AG09309 (cell line): ENCODE data around the gene MLH1.
"Not testable (repeated sequence)": the region's sequence is repeated elsewhere in the genome, so short reads cannot be mapped to it uniquely, and the experiment has no call there.

Experiments used
- DNase-seq: peaks from one replicate; pipeline ENCODE4 v3.0.0-alpha.2; 2010; ENCODE audit warnings: low read depth
- H3K4me3 ChIP-seq: 2 replicates; pipeline ENCODE4 v1.5.1; 2011; ENCODE audit warnings: mild to moderate bottlenecking, low read depth, low read length, moderate library complexity; ENCODE audit not compliant: control insufficient read depth
- CTCF ChIP-seq: IDR thresholded peaks from 2 replicates; pipeline ENCODE4 v1.5.1; 2011; ENCODE audit warnings: mild to moderate bottlenecking, low read depth, low read length, inconsistent platforms; ENCODE audit not compliant: insufficient read depth, control insufficient read depth; ENCODE audit errors: missing control alignments

MLH1 gene

GRCh38 chr3:37054370-37054769 is 61.1 kb downstream of the MLH1 start:
- no peak overlapping the region for H3K4me3 ChIP-seq
- DNase-seq, result peak; percentile 42
- no peak for TF ChIP-seq CTCF

GRCh38 chr3:37055077-37055476 is 61.8 kb downstream of the MLH1 start:
- H3K4me3 ChIP-seq, DNase-seq: not testable (repeated sequence)

GRCh38 chr3:37056826-37057225 is 63.5 kb downstream of the MLH1 start:
- DNase-seq, result no peak
- no peak for TF ChIP-seq CTCF

GRCh38 chr3:37058117-37058516 is 64.8 kb downstream of the MLH1 start:
- DNase-seq, result no peak
- H3K4me3 ChIP-seq, result no peak overlapping the region
- no peak for TF ChIP-seq CTCF

More at GRCh38 chr3:37056826-37057225, 63.5 kb downstream of the MLH1 start:
- no peak overlapping the region for H3K4me3 ChIP-seq

- H3K4me3 ChIP-seq, result no peak overlapping the region
Observed at GRCh38 chr3:37064747-37065146, 71.4 kb downstream of the MLH1 start.

GRCh38 chr3:37067577-37067976 is 74.3 kb downstream of the MLH1 start:
- no peak overlapping the region for H3K4me3 ChIP-seq
- TF ChIP-seq CTCF, result no peak
- DNase-seq, result no peak

More at GRCh38 chr3:37064747-37065146, 71.4 kb downstream of the MLH1 start:
- no peak for DNase-seq
- TF ChIP-seq CTCF, result no peak

- H3K4me3 ChIP-seq, result no peak overlapping the region
- no peak for DNase-seq
- TF ChIP-seq CTCF, result no peak
Observed at GRCh38 chr3:37068031-37068430, 74.7 kb downstream of the MLH1 start.
